Measurements from ENCODE around the gene ETFA. TPM values are rescaled to one million over a fixed set of nuclear protein-coding genes. Genes with fewer than 3 reads are reported as not detected.

The ETFA gene
- total RNA-seq, 1 donor from 2014 or later: 68.7 TPM

- no peaks in the 10 kb centered on the region for H3K27me3 ChIP-seq (ENCODE audit: control insufficient read depth, insufficient read depth, low read length)
- TF ChIP-seq, protein P1, sequence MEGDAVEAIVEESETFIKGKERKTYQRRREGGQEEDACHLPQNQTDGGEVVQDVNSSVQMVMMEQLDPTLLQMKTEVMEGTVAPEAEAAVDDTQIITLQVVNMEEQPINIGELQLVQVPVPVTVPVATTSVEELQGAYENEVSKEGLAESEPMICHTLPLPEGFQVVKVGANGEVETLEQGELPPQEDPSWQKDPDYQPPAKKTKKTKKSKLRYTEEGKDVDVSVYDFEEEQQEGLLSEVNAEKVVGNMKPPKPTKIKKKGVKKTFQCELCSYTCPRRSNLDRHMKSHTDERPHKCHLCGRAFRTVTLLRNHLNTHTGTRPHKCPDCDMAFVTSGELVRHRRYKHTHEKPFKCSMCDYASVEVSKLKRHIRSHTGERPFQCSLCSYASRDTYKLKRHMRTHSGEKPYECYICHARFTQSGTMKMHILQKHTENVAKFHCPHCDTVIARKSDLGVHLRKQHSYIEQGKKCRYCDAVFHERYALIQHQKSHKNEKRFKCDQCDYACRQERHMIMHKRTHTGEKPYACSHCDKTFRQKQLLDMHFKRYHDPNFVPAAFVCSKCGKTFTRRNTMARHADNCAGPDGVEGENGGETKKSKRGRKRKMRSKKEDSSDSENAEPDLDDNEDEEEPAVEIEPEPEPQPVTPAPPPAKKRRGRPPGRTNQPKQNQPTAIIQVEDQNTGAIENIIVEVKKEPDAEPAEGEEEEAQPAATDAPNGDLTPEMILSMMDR (IDR thresholded peaks at IDR 0.05; ENCODE audit: insufficient read depth, low read length, poor library complexity, severe bottlenecking): no peak
- no peak for DNase-seq (ENCODE audit: low read depth)
- H3K36me3 ChIP-seq (ENCODE audit: control insufficient read depth, insufficient read depth, low read length): no peaks in the 10 kb centered on the region
- no peak overlapping the region for H3K4me3 ChIP-seq (ENCODE audit: low read depth, low read length)
Observed at GRCh38 chr15:76217882-76218217, 93.4 kb downstream of the ETFA start.

DNA sequence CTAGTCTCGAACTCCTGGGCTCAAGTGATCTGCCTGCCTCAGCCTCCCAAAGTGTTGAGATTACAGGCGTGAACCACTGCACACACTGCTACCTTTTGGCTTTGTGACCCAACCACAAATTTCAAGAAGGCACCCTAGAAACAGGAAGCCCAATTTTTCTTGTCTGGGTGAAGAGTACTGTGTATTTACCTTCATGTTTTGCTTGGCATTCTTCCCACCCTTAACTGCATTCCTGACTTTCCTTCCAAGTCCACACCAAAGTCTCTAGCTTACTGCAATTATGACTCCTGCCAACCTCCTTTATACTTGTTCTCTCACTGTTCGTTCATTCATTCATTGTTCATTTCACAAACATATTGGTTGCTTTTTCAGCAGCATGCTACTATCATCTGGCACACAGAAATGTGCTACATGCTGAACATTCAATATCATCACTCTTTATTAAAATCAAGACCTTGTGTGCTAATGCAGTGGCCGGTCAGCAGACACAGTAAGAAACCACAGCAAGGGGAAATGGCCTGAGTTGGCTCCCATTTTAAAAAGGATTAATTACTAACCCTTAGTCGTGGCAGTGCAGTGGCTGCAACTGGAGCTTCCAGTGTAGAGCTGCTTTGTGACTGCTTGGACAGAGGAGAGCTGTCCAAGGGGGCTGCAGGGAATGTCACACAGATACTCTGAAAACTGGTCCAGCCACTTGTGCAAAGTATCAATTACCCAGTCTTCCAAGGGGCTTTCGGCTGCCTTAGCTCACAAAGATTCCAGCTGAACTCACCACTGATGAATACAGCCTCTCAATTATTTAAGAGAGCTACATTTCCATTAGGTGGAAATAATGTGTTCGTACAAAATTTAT lies 94.0 kb downstream of the ETFA start:
- TF ChIP-seq, protein P1 (IDR thresholded peaks at IDR 0.05; ENCODE audit: insufficient read depth, low read length, poor library complexity, severe bottlenecking): no peak
- DNase-seq (ENCODE audit: low read depth): peak; percentile 51
- H3K4me3 ChIP-seq (ENCODE audit: low read depth, low read length): no peak overlapping the region
- no peaks in the 10 kb centered on the region for H3K36me3 ChIP-seq (ENCODE audit: control insufficient read depth, insufficient read depth, low read length)
- H3K27me3 ChIP-seq (ENCODE audit: control insufficient read depth, insufficient read depth, low read length): no peaks in the 10 kb centered on the region

DNA sequence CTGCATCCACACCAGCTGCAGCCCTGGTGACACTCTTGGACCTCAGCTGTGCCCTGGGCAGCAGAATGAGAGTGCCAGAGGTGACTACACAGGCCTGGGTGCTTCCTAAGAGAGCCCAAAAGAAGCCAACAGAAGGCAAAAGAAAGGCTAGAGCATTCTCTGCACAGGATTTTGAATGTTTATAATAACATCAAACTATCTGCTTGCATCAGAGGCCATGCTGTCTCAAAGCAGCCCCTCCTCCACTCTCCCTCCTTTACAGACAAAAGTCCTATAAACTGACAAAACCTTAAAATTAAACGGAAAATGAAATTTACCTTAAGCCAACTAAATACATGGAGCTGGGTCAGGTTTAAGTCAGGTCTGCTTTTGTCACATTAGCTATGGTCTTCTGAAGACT lies 95.6 kb downstream of the ETFA start:
- H3K36me3 ChIP-seq (ENCODE audit: control insufficient read depth, insufficient read depth, low read length): no peaks in the 10 kb centered on the region
- TF ChIP-seq, protein P1 (IDR thresholded peaks at IDR 0.05; ENCODE audit: insufficient read depth, low read length, poor library complexity, severe bottlenecking): no peak
- H3K4me3 ChIP-seq (ENCODE audit: low read depth, low read length): no peak overlapping the region
- no peaks in the 10 kb centered on the region for H3K27me3 ChIP-seq (ENCODE audit: control insufficient read depth, insufficient read depth, low read length)
- no peak for DNase-seq (ENCODE audit: low read depth)

- no peak for DNase-seq (ENCODE audit: low read depth)
- Histone ChIP-seq H3K27me3 (ENCODE audit: control insufficient read depth, insufficient read depth, low read length) (no peaks in the 10 kb centered on the region), H3K4me3 (ENCODE audit: low read depth, low read length) (no peak overlapping the region), H3K36me3 (ENCODE audit: control insufficient read depth, insufficient read depth, low read length) (no peaks in the 10 kb centered on the region)
- TF ChIP-seq, protein P1 (IDR thresholded peaks at IDR 0.05; ENCODE audit: insufficient read depth, low read length, poor library complexity, severe bottlenecking): no peak
Observed at GRCh38 chr15:76209942-76210341, 101.3 kb downstream of the ETFA start.

DNA sequence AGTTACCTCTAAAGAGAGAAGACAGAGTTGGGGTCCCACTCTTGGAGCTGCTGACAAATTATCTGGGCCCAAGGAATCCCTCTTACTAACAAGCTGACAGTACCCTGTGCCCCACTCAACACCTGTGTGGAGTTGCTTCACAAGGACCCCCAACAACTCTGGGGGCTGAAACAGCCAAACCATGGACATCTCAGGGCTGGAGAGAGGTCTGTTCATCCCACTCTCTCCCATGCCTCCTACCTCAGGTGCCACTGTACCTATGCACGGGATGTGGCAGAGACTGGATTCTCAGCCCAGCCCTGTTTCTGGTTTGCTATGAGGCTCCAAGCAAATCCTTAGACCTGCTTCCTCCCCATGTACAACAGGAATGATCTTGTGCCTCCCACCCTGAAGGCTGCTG lies 101.7 kb downstream of the ETFA start:
- no peak for DNase-seq (ENCODE audit: low read depth)
- Histone ChIP-seq H3K36me3 (ENCODE audit: control insufficient read depth, insufficient read depth, low read length) (no peaks in the 10 kb centered on the region), H3K27me3 (ENCODE audit: control insufficient read depth, insufficient read depth, low read length) (no peaks in the 10 kb centered on the region), H3K4me3 (ENCODE audit: low read depth, low read length) (no peak overlapping the region)
- TF ChIP-seq, protein P1 (IDR thresholded peaks at IDR 0.05; ENCODE audit: insufficient read depth, low read length, poor library complexity, severe bottlenecking): no peak

Measured in kidney epithelial cell (primary cell).